SH-SY5Y (cell line): ENCODE measurements around the gene AFF3.

Experiments used
- GATA2 ChIP-seq: IDR thresholded peaks from 2 replicates; pipeline ENCODE4 v1.6.1; 2011; ENCODE audit warnings: mild to moderate bottlenecking, low read depth, low read length
- GATA3 ChIP-seq: IDR thresholded peaks from 2 replicates; pipeline ENCODE4 v1.6.1; 2011; ENCODE audit warnings: low read depth, mild to moderate bottlenecking, low read length, moderate library complexity

GRCh38 chr2:99573634-99574251 is 568.6 kb downstream of the AFF3 start:
- TF ChIP-seq GATA2 (no peak), GATA3 (no peak)
